DOHH2 (cell line): Measurements from ENCODE around the gene COPZ1.

Experiments used
- EZH2phosphoT487 ChIP-seq: fragments of 200-600 bp; sonication (generic); IDR thresholded peaks from 2 replicates; pipeline ENCODE4 v1.6.1; 2017; ENCODE audit warnings: borderline replicate concordance, mild to moderate bottlenecking, antibody characterized with exemption, low read length, moderate library complexity, mixed read lengths
- TF ChIP-seq, protein P1 (sequence below): fragments of 200-600 bp; sonication (generic); IDR thresholded peaks from one replicate; pipeline ENCODE4 v1.5.1; 2014; ENCODE audit warnings: antibody characterized with exemption, mild to moderate bottlenecking, low read depth, low read length; ENCODE audit not compliant: poor library complexity, severe bottlenecking

DNA sequence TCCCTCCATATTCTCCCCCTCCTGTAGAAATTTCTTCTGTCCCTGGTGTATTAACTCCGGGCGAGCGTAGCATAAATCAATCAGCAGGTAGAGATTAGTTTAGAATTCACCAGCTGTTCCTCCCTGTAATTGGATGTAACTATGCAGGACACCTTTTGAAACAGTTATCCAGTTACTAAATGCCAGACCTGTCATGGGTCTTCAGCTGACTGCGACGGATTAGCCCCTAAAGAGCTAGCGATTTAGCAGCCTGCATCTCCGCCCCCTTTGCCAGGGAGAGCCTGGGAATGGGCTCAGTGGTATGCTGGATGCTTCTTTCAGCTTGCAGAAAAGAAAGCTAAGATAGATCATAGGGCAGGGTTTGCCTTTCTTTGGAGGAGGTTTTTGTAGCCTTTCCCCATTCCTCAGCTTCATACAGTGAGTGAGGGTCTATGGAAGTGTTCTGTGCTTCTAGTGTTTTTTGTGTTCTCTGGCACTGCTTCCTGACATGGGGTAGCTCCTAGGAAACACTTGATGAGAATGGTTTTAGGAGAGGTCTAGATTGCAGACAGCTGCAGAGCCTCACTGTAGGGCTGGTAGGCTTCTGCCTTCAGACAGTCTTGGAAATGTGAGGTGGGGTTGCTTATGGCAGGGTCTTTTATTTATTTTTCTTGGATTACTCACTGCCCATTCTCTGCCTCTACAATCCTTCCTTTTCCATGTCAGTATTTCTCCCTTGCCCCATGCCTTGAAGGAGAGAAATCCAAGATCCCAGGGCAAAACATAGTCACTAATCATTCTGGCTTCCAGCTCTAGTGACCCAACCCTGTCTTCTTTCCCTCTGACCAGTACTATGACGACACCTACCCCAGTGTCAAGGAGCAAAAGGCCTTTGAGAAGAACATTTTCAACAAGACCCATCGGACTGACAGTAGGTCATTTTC, 16.7 kb downstream of the COPZ1 start:
- TF ChIP-seq, protein P1, sequence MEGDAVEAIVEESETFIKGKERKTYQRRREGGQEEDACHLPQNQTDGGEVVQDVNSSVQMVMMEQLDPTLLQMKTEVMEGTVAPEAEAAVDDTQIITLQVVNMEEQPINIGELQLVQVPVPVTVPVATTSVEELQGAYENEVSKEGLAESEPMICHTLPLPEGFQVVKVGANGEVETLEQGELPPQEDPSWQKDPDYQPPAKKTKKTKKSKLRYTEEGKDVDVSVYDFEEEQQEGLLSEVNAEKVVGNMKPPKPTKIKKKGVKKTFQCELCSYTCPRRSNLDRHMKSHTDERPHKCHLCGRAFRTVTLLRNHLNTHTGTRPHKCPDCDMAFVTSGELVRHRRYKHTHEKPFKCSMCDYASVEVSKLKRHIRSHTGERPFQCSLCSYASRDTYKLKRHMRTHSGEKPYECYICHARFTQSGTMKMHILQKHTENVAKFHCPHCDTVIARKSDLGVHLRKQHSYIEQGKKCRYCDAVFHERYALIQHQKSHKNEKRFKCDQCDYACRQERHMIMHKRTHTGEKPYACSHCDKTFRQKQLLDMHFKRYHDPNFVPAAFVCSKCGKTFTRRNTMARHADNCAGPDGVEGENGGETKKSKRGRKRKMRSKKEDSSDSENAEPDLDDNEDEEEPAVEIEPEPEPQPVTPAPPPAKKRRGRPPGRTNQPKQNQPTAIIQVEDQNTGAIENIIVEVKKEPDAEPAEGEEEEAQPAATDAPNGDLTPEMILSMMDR = no peak
- no peak for TF ChIP-seq EZH2phosphoT487
